Ectodermal cell (in vitro differentiated cells): ENCODE results near the gene AHNAK.

Experiments
- H3K27ac ChIP-seq: 2 replicates; pipeline ENCODE4 v1.7.0; 2013; ENCODE audit warnings: mild to moderate bottlenecking, low read depth, low read length; ENCODE audit not compliant: insufficient read depth, poor library complexity, severe bottlenecking
- H3K27me3 ChIP-seq: 2 replicates; pipeline ENCODE4 v1.7.0; 2013; ENCODE audit warnings: mild to moderate bottlenecking, low read length; ENCODE audit not compliant: insufficient read depth, control insufficient read depth, poor library complexity, severe bottlenecking
- H3K36me3 ChIP-seq: one replicate; pipeline ENCODE4 v1.7.0; 2013; ENCODE audit warnings: low read length; ENCODE audit not compliant: control insufficient read depth, insufficient read depth
- H3K4me1 ChIP-seq: one replicate; pipeline ENCODE4 v1.7.0; 2013; ENCODE audit warnings: low read length; ENCODE audit not compliant: control insufficient read depth, insufficient read depth
- H3K4me3 ChIP-seq: 2 replicates; pipeline ENCODE4 v1.7.0; 2013; ENCODE audit warnings: low read depth, low read length, control low read depth; ENCODE audit not compliant: insufficient read depth
- H3K9me3 ChIP-seq: 2 replicates; pipeline ENCODE4 v1.7.0; 2013; ENCODE audit warnings: mild to moderate bottlenecking, low read length, moderate library complexity; ENCODE audit not compliant: control insufficient read depth
- WGBS, 2 experiments: methylation state at CpG; one replicate each; pipeline ENCODE4 v1.1.7; 2013; ENCODE audit warnings: missing lambda C conversion rate in 2 of 2; 5-methylcytosine and 5-hydroxymethylcytosine counted together

AHNAK gene

DNA sequence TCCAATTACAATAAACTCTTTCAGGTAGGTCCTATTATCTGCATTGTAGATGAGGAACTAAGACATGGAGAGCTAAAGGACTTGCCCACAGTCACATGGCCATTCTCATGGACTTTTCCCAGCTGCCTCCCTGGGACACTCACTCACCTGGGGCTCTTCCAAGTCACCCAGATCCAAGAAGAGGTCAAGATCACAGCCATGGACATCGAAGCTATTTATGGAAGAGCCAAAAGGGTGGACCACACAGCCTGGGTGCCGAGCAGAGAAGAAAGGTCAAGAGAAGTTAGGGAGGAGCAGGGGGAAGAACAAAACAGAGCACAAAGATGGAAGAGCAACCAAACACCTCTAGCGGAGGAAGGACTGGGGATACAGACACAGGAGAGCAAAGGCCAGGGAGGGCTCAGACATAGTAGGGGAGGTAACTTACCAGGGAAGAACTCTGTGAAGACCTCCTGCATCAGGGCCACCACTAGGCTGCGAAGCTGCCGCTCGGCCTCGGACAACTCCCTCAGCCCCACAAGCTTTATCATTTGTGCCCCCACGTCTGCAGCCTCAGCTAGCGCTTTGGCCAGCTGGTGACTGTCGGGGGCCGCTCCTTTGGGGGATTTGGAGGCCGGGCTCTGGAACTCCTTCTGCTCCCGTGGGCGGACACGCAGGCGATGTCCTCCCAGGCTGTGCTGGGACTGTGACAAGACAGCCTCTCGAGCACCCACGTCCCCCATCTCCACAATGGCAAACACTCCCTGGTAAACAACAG, 34.5 kb upstream of the AHNAK start:
- Histone ChIP-seq H3K4me3 (no peak overlapping the region), H3K36me3 (peaks cover 41% of the 10 kb centered on the region), H3K27me3 (no peaks in the 10 kb centered on the region), H3K9me3 (no peaks in the 10 kb centered on the region), H3K27ac (no peak overlapping the region), H3K4me1 (no peaks in the 10 kb centered on the region)
- 96% methylated on average over 18 of the region's 18 CpGs for WGBS, 2 experiments

DNA sequence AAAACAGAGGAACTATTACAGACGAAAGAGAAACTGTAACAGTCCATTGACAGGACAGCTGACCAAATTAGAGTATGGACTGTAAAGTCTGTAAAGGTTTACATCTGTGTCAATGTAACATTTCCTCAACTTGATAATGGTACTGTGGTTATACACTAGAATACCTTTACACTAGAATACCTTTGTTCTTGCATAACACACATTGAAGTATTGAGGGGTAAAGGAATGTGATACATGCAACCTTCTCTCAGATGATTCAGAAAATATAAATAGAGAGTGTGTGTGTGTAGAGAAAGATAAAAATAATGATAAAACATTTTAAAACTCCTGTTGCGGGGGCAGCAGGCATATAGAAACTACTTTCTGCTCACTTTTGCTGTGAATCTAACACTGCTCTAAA, 32.6 kb upstream of the AHNAK start:
- H3K36me3 ChIP-seq: peaks cover 36% of the 10 kb centered on the region
- no peak overlapping the region for H3K27ac ChIP-seq
- H3K4me3 ChIP-seq: no peak overlapping the region
- WGBS, 2 experiments: 96% methylated on average over 1 to 2 of the region's 2 CpGs
- peaks cover 8% of the 10 kb centered on the region for H3K4me1 ChIP-seq
- no peaks in the 10 kb centered on the region for H3K9me3 ChIP-seq
- no peaks in the 10 kb centered on the region for H3K27me3 ChIP-seq

DNA sequence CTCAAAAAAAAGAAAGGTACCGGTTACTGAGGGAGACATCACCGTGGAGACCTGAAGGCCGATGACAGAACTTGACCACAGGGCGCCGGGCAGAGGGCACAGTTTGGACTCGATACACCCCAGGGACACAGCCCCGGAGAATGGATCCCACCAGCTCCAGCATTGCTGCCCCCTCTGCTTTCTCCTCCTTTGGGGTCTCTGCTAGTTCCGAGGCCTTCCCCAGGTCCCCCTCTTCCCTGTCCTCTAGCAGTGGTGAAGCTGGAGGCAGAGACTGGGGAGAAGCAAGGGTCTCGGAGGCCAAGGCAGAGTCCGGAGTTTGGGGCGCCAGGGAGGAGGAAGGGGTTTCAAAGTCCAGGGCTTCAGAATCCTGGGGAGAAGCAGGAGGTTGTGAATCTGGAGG, 31.9 kb upstream of the AHNAK start:
- no peak overlapping the region for H3K4me3 ChIP-seq
- 96% methylated on average over 11 of the region's 11 CpGs for WGBS, 2 experiments
- H3K27ac ChIP-seq: no peak overlapping the region
- no peaks in the 10 kb centered on the region for H3K9me3 ChIP-seq
- peaks cover 8% of the 10 kb centered on the region for H3K4me1 ChIP-seq
- peaks cover 36% of the 10 kb centered on the region for H3K36me3 ChIP-seq
- H3K27me3 ChIP-seq: no peaks in the 10 kb centered on the region

DNA sequence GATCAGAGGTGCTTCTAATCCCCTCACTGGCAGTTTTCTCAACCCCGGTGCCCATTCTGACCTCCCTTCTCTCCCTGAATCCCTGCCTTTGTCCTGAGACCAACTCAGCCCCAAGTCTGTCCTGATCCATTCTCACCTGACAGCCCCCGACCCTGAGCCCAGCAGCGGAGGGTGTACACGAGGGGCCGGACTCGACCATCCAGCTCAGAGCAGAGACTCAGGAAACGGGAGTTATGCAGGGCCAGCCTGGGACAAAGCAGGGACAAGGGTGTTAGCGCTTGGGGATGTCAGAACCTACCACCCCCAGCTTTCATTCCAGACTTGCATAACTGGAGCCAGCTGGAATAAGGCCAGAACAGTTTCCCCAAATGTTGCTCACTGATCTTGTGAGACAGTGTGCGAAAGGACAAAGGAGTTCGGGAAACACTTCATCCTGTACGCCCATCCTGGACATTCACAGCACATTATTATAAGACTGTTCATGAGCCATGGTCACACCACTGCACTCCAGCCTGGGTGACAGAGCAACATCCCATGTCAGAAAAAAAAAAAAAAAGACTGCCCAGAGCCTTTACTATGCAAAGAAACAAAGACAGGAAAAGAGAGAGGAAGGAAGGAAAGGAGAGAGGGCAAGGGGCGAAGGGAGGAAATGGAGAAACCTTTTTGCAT, 30.6 kb upstream of the AHNAK start:
- Histone ChIP-seq H3K9me3 (no peaks in the 10 kb centered on the region), H3K27me3 (no peaks in the 10 kb centered on the region), H3K4me3 (no peak overlapping the region), H3K36me3 (peaks cover 36% of the 10 kb centered on the region), H3K4me1 (peaks cover 8% of the 10 kb centered on the region), H3K27ac (no peak overlapping the region)
- WGBS, 2 experiments: 94 to 95% methylated on average over 12 of the region's 12 CpGs

DNA sequence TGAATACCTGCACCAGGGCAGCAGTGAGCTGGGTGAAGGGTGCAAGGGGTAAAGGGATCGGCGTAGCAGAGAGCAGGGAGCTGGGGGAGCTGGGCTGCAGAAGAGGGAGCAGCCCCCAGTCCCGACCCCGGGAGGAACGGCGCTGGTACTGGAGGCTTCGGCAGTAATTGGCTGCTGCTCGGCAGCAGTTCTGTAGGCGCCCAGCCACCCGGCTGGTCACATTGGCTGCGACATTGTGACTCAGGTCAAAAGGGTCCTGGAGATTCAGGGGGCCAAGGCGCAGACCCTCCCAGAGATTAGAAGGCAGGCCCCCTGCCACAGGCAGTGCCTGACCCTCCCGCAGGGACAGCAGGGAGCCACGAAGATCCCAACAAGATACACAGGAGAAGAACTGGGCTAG, 29.2 kb upstream of the AHNAK start:
- Histone ChIP-seq H3K4me1 (peaks cover 8% of the 10 kb centered on the region), H3K9me3 (no peaks in the 10 kb centered on the region), H3K36me3 (peaks cover 42% of the 10 kb centered on the region), H3K27me3 (no peaks in the 10 kb centered on the region), H3K27ac (no peak overlapping the region), H3K4me3 (no peak overlapping the region)
- 93 to 94% methylated on average over 14 of the region's 14 CpGs for WGBS, 2 experiments

DNA sequence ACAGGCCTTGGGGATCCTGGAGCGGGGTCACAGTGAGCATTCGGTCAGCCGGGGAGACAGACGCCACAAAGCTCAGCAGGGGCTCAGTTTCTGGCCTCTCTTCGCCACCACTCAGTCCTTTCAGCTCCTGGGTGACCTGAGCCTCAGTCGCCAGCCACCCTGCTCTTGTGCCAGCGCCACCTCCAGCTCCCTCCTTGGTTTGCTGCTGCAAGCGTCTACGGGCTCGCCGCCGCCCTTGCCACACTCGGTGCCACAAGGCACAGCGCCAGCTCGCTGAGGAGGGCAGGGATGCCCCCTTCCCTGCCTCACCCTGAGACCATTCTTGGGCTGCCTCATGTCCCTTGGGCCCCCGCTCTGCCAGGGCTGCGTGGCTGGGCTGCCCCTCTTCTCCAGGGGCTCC, 28.6 kb upstream of the AHNAK start:
- Histone ChIP-seq H3K9me3 (no peaks in the 10 kb centered on the region), H3K4me3 (no peak overlapping the region), H3K36me3 (peaks cover 46% of the 10 kb centered on the region), H3K27ac (no peak overlapping the region), H3K27me3 (no peaks in the 10 kb centered on the region), H3K4me1 (peaks cover 8% of the 10 kb centered on the region)
- WGBS, 2 experiments: 80 to 84% methylated on average over 17 of the region's 17 CpGs

DNA sequence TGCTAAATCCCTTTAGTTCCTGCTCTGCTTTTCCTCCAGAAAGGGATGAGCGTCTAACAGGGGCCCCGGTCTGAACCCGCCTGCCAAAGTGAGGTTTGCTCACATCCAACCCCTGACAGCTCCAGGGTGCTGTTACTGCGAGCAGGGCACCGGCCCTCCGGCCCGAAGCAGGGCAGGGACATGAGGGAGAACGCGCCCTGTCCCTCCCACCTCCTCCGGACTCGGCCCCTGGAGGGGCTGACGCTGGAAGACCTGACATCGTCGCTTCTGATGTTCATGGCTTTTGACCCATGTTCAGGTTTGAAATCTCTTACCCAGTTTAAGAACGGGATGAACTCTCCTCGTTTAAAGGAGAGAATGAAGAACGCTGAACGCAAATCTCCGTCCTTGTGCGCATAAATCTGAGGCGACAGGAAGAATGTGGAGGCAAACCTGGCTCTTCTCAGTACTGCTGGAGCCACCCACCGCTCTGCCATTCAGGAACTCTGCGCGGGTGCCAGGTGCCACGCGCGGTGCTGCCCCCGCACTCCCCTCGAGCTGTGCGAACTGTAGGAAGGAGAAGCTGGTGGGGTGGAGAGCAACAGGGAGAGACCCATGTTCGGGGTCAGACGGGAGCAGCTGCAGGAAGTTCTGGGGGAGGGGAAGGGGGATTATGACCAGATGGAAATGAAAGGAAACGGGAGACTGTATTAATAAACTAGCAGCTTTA, 27.9 kb upstream of the AHNAK start:
- H3K4me1 ChIP-seq: peaks cover 8% of the 10 kb centered on the region
- peak overlapping the region; percentile 70 for H3K27ac ChIP-seq
- no peaks in the 10 kb centered on the region for H3K9me3 ChIP-seq
- H3K36me3 ChIP-seq: peaks cover 48% of the 10 kb centered on the region
- no peaks in the 10 kb centered on the region for H3K27me3 ChIP-seq
- 14% methylated on average over 33 of the region's 33 CpGs for WGBS, 2 experiments
- H3K4me3 ChIP-seq: peak overlapping the region; percentile 63

DNA sequence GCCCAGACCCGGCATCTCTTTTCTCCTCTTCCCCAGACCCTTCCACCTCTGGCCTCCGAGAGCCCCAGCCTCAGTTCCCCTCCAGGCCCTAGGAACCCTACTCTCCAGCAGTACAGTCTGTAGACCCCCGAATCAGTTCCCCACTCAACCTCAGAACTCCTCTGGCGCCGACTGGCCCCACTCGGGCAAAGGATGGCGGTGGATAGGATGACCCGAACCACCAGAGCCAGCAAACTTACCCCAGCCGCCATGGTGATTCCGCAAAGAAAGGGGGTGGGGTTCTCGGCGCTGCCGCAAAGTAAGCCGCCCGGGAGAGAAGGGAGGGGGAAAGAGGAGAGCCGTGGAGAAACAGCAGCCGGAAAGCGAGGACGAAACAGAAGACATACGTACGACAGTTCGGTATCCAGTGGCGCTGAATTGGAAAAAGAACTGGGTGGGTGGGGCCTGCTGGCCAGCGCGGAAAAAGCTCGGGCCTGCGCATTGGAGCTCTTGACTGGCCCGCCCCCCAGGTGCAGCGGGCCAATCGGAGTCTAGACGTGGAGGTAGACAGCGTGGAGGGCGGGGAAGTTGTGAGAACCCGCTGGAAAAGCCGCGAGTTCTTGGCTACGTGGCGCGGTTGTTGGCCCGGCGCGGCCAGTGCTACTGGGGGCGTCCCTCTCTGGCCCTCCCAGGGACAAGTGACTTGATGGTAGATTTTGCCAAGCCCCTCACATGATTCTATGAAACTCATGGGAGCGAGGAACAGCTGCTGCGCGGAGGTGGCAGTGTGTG, 27.2 kb upstream of the AHNAK start, which contains the start of gene EEF1G:
TSS of gene EEF1G (minus strand) at position 300 of the 771 bp plus-strand sequence. CDS start at position 251, 49 bp downstream.
- Histone ChIP-seq H3K4me3 (peak within 1 kb of the TSS; percentile 93), H3K36me3 (peaks cover 49% of the 10 kb centered on the region)
- 0% methylated on average over 46 of the region's 46 CpGs for WGBS, 2 experiments

DNA sequence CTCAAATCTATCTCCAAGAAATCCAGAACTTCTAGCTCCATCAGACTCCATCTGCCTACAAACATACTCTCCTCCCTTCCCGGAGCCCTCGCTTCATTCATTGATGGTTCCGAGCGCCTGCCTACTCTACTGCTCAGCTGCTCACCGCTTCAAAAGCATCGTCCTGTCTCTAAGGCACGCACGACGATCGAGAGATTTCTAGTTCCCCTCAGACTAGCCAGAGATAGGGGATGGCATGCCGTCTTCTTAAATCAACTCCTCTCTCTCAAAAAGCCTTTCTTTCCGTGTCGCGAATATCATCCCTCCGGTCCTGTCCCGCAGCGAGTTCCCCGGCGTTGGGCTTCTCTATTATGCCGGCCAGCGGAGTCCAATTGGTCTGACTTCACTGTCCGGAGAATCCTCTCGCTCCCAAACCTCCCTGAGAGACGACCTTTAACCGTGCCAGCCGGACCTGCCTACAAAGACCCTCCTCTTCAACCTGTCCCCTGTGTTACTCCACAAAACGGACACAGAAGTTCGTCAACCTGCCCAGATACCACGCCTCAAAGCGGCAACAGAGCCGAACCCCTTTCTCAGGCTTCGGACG, 26.5 kb upstream of the AHNAK start:
- peaks cover 8% of the 10 kb centered on the region for H3K4me1 ChIP-seq
- H3K36me3 ChIP-seq: peaks cover 48% of the 10 kb centered on the region
- H3K27ac ChIP-seq: peak overlapping the region; percentile 75
- WGBS, 2 experiments: 1% methylated on average over 33 of the region's 33 CpGs
- H3K27me3 ChIP-seq: no peaks in the 10 kb centered on the region
- H3K4me3 ChIP-seq: peak overlapping the region; percentile 93
- no peaks in the 10 kb centered on the region for H3K9me3 ChIP-seq

More for the DNA sequence above, 27.2 kb upstream of the AHNAK start, which contains the start of gene EEF1G:
- peaks cover 8% of the 10 kb centered on the region for H3K4me1 ChIP-seq
- H3K27ac ChIP-seq: peak within 1 kb of the TSS; percentile 75
- H3K27me3 ChIP-seq: no peaks in the 10 kb centered on the region
- no peaks in the 10 kb centered on the region for H3K9me3 ChIP-seq
